BLaER1 (cell line): ENCODE results near the gene SMIM21.

Source experiments
- H3K27ac ChIP-seq: shearing (Covaris generic); formaldehyde crosslinking; 2 replicates; pipeline ENCODE4 v1.8.1; 2022
- H3K27me3 ChIP-seq: shearing (Covaris generic); formaldehyde crosslinking; 2 replicates; pipeline ENCODE4 v1.8.1; 2022
- H3K36me3 ChIP-seq: shearing (Covaris generic); formaldehyde crosslinking; 2 replicates; pipeline ENCODE4 v1.8.1; 2022
- H3K4me1 ChIP-seq: shearing (Covaris generic); formaldehyde crosslinking; 2 replicates; pipeline ENCODE4 v1.8.1; 2022
- H3K4me2 ChIP-seq: shearing (Covaris generic); formaldehyde crosslinking; 2 replicates; pipeline ENCODE4 v1.8.1; 2022
- H3K4me3 ChIP-seq: shearing (Covaris generic); formaldehyde crosslinking; 2 replicates; pipeline ENCODE4 v1.8.1; 2022
- H3K9ac ChIP-seq: shearing (Covaris generic); formaldehyde crosslinking; 2 replicates; pipeline ENCODE4 v1.8.1; 2022
- H3K9me3 ChIP-seq: shearing (Covaris generic); formaldehyde crosslinking; 2 replicates; pipeline ENCODE4 v1.8.1; 2022
- H4K20me1 ChIP-seq: shearing (Covaris generic); formaldehyde crosslinking; 2 replicates; pipeline ENCODE4 v1.8.1; 2022
- Cebpa-rat ChIP-seq: shearing (Covaris generic); IDR thresholded peaks from 2 replicates; pipeline ENCODE4 v1.8.1; 2022

The SMIM21 gene

DNA sequence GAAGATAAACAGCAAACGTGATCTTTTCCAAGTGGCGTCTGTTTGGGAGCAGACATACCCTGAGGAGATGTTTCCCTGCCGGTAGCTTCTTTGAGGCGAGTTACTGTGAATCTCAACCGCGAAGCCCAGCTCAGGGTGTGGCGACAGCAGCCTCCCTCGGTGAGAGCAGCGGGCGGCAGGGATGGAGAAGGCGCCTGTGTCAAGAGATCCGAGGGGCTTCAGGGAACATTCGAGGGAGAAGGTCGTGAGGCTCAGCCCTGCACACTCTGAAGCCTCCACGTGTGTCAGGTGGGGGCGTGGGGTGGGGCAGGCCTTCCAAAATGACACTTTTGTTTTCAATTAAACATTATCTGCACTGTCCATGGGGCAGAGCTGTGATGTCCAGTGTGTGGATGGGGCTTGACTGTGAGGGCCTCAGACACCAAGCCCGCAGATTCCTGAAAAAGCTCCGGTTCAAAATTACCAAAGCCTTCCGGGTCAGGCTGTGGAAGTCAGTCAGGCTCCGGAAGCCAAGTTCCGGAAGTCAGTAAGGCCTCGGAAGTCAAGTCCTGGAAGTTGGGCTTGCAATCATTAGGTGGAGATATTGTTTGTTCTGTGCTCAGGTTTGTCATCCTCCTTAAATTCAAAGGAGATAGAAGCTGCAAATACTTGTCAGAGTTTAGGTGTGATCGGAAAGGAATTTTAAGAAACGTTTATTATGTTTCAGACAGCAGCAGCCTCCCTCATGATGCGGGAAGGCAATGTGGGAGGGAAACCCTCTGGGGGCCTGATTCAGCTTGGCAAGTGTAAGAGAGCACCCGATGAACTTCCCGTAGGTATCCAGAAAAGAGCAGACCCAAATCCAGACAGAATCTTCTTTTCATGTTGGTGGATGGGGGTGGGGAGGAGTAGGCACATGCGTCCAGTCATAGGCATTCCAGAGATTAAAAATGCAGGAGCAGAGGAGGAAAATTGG is 20.7 kb downstream of the SMIM21 start:
- H4K20me1 ChIP-seq, result no peaks in the 10 kb centered on the region
- H3K9ac ChIP-seq, result no peak overlapping the region
- no peaks in the 10 kb centered on the region for H3K9me3 ChIP-seq
- H3K4me3 ChIP-seq, result no peak overlapping the region
- no peak overlapping the region for H3K4me2 ChIP-seq
- no peaks in the 10 kb centered on the region for H3K27me3 ChIP-seq
- H3K36me3 ChIP-seq, result no peaks in the 10 kb centered on the region
- no peak overlapping the region for H3K27ac ChIP-seq
- TF ChIP-seq Cebpa-rat, result no peak
- no peaks in the 10 kb centered on the region for H3K4me1 ChIP-seq

DNA sequence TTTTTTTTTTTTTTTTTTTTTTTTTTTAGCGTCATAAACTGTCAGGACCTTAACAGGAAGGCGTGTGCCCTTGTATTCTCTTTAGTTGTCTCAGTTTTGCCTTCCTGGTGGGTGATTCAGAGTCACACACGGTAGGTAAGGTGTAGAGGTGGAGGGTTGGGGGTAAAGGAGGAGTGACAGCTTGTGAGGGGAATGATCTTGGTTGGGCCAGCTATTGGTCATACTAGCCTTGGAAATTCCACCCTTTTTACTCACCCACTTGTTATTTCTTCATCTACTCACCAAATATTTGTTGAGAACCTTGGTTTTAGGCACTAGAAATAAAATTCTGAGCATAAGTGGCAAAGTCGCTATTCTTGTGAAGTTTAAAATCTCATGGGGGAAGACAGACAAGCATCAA is 22.2 kb downstream of the SMIM21 start:
- Histone ChIP-seq H3K4me1 (no peaks in the 10 kb centered on the region), H3K27ac (no peak overlapping the region), H3K9ac (no peak overlapping the region), H3K4me3 (no peak overlapping the region), H3K27me3 (no peaks in the 10 kb centered on the region), H3K36me3 (no peaks in the 10 kb centered on the region), H4K20me1 (no peaks in the 10 kb centered on the region), H3K9me3 (no peaks in the 10 kb centered on the region), H3K4me2 (no peak overlapping the region)
- no peak for TF ChIP-seq Cebpa-rat

DNA sequence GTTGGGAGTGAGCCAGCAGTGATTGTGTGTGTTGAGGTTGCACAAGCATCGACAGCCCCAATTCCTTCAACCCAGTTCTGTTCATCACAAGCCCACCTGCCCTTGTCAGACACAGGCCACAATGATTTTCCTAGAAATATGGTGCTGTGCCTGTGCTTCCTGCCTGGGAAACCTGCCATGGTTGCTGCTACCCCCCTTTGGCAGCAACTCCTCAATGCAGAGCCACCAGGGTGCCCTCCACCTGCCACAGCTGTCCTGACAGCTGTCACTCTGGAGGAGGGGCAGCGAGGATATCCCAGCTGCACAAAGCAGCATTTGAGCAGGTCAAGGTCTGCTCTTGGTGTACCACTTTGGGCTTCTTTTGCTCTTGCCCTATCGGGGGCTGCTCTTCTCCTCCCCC is 27.1 kb downstream of the SMIM21 start:
- Histone ChIP-seq H3K36me3 (no peaks in the 10 kb centered on the region), H3K27me3 (no peaks in the 10 kb centered on the region), H3K27ac (no peak overlapping the region), H3K4me3 (no peak overlapping the region), H3K9me3 (no peaks in the 10 kb centered on the region), H3K4me1 (no peaks in the 10 kb centered on the region), H3K4me2 (no peak overlapping the region), H3K9ac (no peak overlapping the region), H4K20me1 (no peaks in the 10 kb centered on the region)
- no peak for TF ChIP-seq Cebpa-rat

DNA sequence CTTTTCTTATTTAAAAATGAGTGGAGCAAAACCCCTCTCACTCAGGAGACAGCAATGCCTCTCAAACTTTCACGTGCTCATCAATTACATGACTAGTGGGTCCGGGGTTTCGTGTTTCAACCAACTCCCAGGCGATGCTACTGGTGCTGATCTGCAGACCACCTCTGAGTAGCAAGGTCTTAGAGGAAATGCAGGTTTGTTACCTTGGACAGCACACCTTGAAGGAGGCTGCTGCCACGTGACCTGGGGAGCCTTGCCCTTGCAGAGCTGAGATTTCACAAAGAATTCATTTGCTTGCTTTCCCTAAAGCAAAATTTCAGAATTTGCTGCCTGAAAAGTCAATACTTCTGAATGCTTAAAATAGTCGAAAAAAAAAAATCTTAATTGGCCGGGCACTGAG is 32.4 kb downstream of the SMIM21 start:
- Histone ChIP-seq H3K9ac (no peak overlapping the region), H3K4me3 (no peak overlapping the region), H3K27ac (no peak overlapping the region), H4K20me1 (no peaks in the 10 kb centered on the region), H3K27me3 (no peaks in the 10 kb centered on the region), H3K4me1 (no peaks in the 10 kb centered on the region), H3K36me3 (no peaks in the 10 kb centered on the region), H3K4me2 (no peak overlapping the region), H3K9me3 (no peaks in the 10 kb centered on the region)
- TF ChIP-seq Cebpa-rat, result no peak

DNA sequence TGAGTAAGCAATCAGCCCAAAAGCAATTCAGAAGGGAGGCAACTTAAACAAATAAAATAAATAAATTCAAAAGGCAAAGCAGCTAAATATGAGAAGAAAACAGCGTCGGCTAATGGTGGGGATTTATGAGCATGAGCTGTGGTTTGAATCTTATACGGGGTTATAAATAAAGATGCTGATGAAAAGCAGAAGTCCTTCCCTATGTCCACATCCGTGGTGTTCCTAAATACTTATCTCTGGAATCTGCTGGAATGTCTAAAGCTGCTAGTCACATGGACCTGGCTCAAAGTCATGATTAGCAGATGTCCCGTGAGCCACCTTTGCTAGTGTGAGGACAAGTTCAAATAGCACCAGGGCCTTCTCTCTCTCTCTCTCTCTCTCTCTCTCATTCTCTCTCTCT is 33.8 kb downstream of the SMIM21 start:
- no peaks in the 10 kb centered on the region for H3K9me3 ChIP-seq
- H4K20me1 ChIP-seq, result no peaks in the 10 kb centered on the region
- no peaks in the 10 kb centered on the region for H3K36me3 ChIP-seq

DNA sequence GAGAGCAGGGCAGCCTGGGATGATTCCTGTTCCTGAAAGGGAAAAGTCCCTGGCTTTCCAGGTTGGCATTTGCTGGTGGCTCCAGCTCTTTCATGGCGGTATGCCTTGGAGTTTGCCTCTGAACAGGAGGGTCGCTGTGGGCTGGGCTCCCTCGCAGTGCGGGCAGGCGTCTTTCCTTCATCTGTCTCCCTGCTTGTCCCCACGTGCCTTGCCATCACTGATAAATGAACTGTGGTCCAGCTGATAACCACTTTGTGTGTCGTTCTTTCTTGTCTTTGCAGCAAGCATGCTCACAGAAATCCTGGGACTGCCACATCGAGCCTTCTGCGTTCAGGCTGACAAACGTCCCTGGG is 35.3 kb downstream of the SMIM21 start:
- no peak overlapping the region for H3K4me3 ChIP-seq
- no peaks in the 10 kb centered on the region for H4K20me1 ChIP-seq
- no peak for TF ChIP-seq Cebpa-rat

More for the DNA sequence above, 33.8 kb downstream of the SMIM21 start:
- no peak overlapping the region for H3K4me2 ChIP-seq
- no peak for TF ChIP-seq Cebpa-rat
- H3K27me3 ChIP-seq, result no peaks in the 10 kb centered on the region
- H3K4me3 ChIP-seq, result no peak overlapping the region
- H3K9ac ChIP-seq, result no peak overlapping the region
- no peaks in the 10 kb centered on the region for H3K4me1 ChIP-seq
- H3K27ac ChIP-seq, result no peak overlapping the region

DNA sequence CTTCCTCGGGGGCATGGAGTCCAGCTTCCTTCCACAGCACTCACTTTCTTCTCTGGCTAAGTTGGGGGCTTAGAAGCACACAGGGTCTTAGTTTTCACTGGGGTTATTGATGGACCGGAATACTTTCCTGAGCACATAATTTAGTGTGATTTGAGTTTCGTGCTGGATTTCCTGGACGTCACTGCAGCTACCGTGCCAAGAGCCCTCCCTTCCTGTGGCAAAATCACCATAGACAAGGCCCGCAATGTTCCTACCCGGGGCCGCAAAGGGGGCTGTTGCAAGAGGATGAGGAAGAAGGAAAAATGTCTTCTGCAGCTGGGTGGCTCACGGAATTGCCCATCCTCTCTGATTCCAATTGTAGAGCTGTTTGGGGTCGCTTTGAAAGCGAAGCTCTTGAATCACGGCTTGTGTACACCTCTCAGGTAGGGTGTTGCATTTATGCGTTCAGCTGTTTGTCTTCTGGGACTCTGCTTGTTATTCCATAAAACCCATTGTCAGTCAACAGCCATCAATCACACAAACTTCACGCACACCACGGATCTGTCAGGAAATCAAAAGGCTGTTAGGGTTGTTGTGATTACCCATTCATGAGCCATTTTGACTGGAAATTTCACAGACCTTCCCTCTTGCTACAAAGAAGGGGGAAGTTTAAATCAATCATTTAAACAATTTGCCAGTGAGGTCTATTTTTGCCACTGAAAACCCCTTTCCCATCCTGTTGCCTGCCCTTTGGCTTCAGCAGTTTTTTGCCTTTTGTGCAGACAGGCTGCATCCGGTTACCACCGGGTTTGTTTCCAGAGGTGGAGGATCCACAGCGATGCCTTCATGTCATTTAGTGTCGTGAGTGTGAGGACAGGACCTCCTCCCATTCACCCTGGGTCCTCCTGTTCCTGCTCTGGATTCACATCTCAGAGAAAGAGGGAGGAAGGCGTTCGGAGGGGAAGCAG is 36.0 kb downstream of the SMIM21 start:
- Histone ChIP-seq H3K9ac (no peak overlapping the region), H3K4me2 (no peak overlapping the region), H3K27ac (no peak overlapping the region), H3K27me3 (no peaks in the 10 kb centered on the region), H4K20me1 (no peaks in the 10 kb centered on the region), H3K4me3 (no peak overlapping the region), H3K4me1 (no peaks in the 10 kb centered on the region), H3K9me3 (no peaks in the 10 kb centered on the region), H3K36me3 (no peaks in the 10 kb centered on the region)
- TF ChIP-seq Cebpa-rat, result no peak

More for the DNA sequence above, 35.3 kb downstream of the SMIM21 start:
- Histone ChIP-seq H3K4me2 (no peak overlapping the region), H3K36me3 (no peaks in the 10 kb centered on the region), H3K9ac (no peak overlapping the region), H3K27me3 (no peaks in the 10 kb centered on the region), H3K9me3 (no peaks in the 10 kb centered on the region), H3K27ac (no peak overlapping the region), H3K4me1 (no peaks in the 10 kb centered on the region)

DNA sequence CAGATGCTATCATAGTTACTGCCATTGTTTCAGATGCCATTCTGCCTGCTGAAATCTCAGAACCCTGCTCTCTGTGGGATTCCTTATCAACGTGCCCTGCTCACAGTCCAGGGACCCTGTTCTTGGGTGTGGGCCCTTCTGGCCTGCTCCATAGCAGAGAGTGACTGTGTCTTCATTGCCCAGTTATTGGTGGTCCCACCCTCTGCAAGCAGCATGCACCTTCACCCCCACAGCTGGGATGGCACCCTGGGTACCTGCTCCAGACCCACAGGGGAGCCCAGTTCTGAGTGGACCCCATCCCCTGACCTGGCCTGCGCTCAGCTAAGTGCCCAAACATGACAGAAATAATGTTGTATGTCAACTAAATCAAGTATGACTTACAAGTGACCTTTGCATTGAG is 36.6 kb downstream of the SMIM21 start:
- H3K4me1 ChIP-seq, result no peaks in the 10 kb centered on the region
- no peak for TF ChIP-seq Cebpa-rat
- no peak overlapping the region for H3K27ac ChIP-seq
- no peaks in the 10 kb centered on the region for H4K20me1 ChIP-seq
- no peaks in the 10 kb centered on the region for H3K36me3 ChIP-seq
- H3K9ac ChIP-seq, result no peak overlapping the region
- H3K9me3 ChIP-seq, result no peaks in the 10 kb centered on the region
- H3K4me2 ChIP-seq, result no peak overlapping the region
- H3K4me3 ChIP-seq, result no peak overlapping the region
- no peaks in the 10 kb centered on the region for H3K27me3 ChIP-seq

DNA sequence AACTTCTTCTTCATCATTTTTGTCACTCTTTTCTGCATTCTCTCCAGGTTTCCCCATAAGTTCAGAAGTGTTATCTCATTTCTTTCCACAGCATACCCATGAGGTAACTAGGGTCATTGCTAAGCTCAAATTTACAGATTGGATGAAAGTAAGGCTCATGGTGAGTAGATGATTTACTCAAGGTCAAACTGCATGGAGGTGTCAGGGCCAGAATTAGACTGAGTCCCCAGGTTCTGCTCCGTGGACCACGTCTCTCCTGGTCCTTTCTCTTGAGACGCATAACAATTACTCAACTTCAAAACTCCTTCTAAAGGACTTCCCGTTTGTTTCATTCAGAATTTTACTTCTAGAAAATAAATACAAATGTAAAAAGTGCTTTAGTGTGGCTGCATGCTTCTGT is 43.4 kb downstream of the SMIM21 start:
- H3K4me3 ChIP-seq, result no peak overlapping the region
- no peak overlapping the region for H3K9ac ChIP-seq
- H3K27me3 ChIP-seq, result no peaks in the 10 kb centered on the region
- H3K36me3 ChIP-seq, result no peaks in the 10 kb centered on the region
- no peak overlapping the region for H3K4me2 ChIP-seq
- no peak overlapping the region for H3K27ac ChIP-seq
- H3K4me1 ChIP-seq, result no peaks in the 10 kb centered on the region
- TF ChIP-seq Cebpa-rat, result no peak
- no peaks in the 10 kb centered on the region for H3K9me3 ChIP-seq
- H4K20me1 ChIP-seq, result no peaks in the 10 kb centered on the region
